GM12864 (cell line): ENCODE results near the gene MAMDC4.

Experiments
- DNase-seq: peaks from one replicate; pipeline ENCODE4 v3.0.0-alpha.2; 2011; ENCODE audit warnings: low read depth
- H3K4me3 ChIP-seq: 2 replicates; pipeline ENCODE4 v1.5.1; 2011; ENCODE audit warnings: mild to moderate bottlenecking, low read depth, low read length, control low read depth
- CTCF ChIP-seq: IDR thresholded peaks from 2 replicates; pipeline ENCODE4 v1.5.1; 2011; ENCODE audit warnings: low read depth, mild to moderate bottlenecking, moderate library complexity, low read length, control low read depth, inconsistent platforms; ENCODE audit errors: missing control alignments

The MAMDC4 gene

DNA sequence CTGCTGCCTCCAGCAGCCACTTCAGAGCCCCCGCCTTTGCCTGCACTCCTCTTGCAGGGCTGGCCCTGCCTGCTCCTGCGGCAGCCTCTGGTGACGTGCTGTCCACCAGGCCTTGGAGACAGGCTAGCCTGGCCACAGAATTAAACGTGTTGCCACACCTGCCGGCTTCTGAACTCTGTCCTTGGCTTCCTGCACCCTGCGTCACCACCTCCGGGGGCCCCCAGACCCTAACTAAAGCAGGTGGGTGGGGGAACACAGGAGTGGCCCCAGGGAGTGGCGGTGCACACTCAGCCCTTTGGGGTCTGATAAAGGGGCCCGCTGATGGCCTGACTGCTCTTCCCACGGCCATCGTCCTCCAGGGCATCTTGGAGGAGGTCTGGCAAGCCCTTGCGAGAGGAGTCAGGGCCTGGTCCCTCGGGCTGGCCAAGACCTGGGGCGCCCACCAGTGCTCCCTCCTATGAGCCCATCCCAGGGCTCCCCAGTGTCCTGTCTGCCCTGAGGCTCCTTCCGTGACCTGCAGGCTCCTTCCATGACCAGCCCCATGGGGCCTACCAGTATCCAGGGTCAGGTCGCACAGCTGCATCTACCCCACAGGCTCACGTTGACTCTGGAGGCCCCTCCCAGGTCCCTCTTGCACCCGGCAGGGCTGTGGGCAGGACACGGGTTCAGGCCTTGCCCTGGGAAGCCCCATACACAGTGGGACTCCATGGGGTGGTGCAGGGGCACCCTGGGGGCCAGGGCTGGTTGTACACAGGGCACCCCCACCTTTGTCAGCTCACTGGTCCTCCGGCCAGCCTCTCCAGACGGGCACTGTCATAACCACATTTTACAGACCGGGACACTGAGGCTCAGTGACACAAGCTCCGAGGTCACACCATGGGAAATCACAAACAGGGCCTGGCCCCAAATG lies 1.0 kb upstream of the MAMDC4 start:
- DNase-seq = no peak
- no peak overlapping the region for H3K4me3 ChIP-seq

GRCh38 chr9:136852664-136853595 lies 784 bp downstream of the MAMDC4 start:
- no peak for TF ChIP-seq CTCF
- DNase-seq = no peak
- H3K4me3 ChIP-seq = no peak overlapping the region

More for the DNA sequence above, 1.0 kb upstream of the MAMDC4 start:
- TF ChIP-seq CTCF = no peak

- peak; percentile 36 for TF ChIP-seq CTCF
- H3K4me3 ChIP-seq = no peak overlapping the region
- no peak for DNase-seq
These were observed 1.5 kb downstream of the MAMDC4 start for GRCh38 chr9:136853596-136854112.

GRCh38 chr9:136854113-136854841 lies 2.1 kb downstream of the MAMDC4 start:
- no peak for DNase-seq
- TF ChIP-seq CTCF = no peak
- H3K4me3 ChIP-seq = no peak overlapping the region

GRCh38 chr9:136854842-136855460 lies 2.8 kb downstream of the MAMDC4 start:
- DNase-seq = no peak
- no peak overlapping the region for H3K4me3 ChIP-seq
- no peak for TF ChIP-seq CTCF
